ENCODE data around the gene DTHD1.

GRCh38 chr4:36349938-36350549 lies 68.6 kb downstream of the DTHD1 start:
- TF ChIP-seq CTCF (conservative IDR thresholded peaks at IDR 0.05 in 1 of 2, IDR thresholded peaks at IDR 0.05 in 1 of 2; ENCODE audit: low read depth in 1 of 2, low read length in 2 of 2) (no peak), EZH2 (IDR thresholded peaks at IDR 0.05; ENCODE audit: low read length, missing control alignments) (no peak)

Measured in fibroblast of lung (primary cell).